T47D (cell line): Measurements from ENCODE around the gene TBC1D9.

ENCODE experiments used
- DNase-seq, 2 experiments: peaks; one replicate each; pipeline versions ENCODE4 v3.0.0 to v3.0.0-alpha.2; 2011 to 2012; ENCODE audit warnings: low read depth in 1 of 2, low spot score in 1 of 2
- JUND ChIP-seq: IDR thresholded peaks from 2 replicates; pipeline ENCODE4 v1.6.1; 2012; ENCODE audit warnings: low read depth
- in situ Hi-C: cut with HindIII; loops from 2 replicates; pipeline ENCODE4 v1.10.0; 2016; ENCODE audit warnings: low sequenced_read_pairs, low pct_unique_long_range_greater_than_20kb

The TBC1D9 gene

GRCh38 chr4:140726776-140727500, 29.2 kb downstream of the TBC1D9 start:
- TF ChIP-seq JUND: no peak
- in situ Hi-C loops: no loop called here
- DNase-seq: no peak

- in situ Hi-C loops: no loop called here
- no peak for TF ChIP-seq JUND
- no peak for DNase-seq
These were observed 30.6 kb downstream of the TBC1D9 start for GRCh38 chr4:140725556-140725955.

DNA sequence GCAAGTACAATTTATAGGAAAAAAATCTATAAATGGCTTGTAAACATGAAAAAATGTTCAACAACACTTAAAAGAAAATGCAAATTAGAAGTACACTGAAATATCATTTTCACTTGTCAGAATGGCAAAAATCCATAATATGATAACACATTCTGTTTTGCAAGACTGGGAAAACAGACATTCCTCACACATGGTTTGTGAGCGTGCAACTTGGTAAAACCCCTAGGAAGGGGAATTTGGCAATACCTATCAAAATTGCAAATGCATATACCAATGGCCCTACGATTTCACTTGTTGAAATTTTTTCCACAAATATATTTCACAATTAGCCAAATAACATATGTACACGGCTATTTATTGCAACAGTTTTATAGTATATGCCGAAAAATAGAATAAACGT, 31.4 kb downstream of the TBC1D9 start:
- TF ChIP-seq JUND: no peak
- DNase-seq: no peak
- in situ Hi-C loops: no loop called here

DNA sequence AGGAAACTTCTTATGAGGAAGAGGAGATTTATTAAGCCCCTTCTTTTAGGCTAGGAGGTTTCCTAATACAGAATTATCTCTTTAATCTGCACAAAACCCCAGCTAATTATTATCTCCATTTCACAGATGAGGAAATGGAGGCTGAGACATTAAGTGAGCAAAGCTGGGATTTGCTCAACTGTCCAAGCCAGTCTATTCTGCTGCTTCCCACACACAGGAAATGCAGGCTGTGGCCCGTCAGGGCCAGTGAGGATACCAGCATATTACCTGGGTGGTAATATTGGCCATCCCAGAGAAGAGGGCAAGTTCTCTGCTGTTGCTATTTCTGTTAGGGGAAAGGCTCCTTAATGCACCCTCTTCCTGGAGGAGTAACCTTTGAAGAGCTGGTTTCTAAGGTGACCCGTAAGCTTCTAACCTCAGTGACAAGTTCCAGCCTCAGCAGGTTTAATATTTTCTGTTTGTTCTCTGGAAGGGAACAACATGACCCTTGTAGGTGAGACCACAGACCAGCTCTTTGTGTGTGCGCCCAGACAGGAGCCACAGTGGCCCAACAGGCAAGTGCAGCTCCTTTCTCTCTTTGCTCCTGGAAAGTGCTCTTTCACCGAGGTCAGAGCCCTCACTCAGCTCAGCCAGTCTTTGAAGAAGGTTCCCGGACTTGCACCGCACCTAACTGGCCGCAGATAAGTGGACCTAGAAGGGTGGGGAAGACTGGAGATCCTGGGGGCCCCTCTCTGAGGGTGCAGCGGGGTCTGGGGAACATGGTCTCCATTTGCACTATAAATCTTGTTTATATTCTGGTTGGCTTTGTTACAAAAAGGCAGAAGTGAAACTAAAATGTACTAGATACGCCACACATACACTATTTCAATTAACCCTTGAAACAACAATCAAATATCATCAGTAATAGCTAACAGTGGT, 35.5 kb downstream of the TBC1D9 start:
- DNase-seq: peak in 1 of 2 experiments; percentile 65
- TF ChIP-seq JUND: no peak
- in situ Hi-C loops: no loop called here

GRCh38 chr4:140719686-140720085, 36.5 kb downstream of the TBC1D9 start:
- no peak for TF ChIP-seq JUND
- DNase-seq: no peak
- in situ Hi-C loops: no loop called here

- DNase-seq: no peak
- no peak for TF ChIP-seq JUND
- in situ Hi-C loops: no loop called here
These were observed 37.2 kb downstream of the TBC1D9 start for GRCh38 chr4:140719022-140719421.

DNA sequence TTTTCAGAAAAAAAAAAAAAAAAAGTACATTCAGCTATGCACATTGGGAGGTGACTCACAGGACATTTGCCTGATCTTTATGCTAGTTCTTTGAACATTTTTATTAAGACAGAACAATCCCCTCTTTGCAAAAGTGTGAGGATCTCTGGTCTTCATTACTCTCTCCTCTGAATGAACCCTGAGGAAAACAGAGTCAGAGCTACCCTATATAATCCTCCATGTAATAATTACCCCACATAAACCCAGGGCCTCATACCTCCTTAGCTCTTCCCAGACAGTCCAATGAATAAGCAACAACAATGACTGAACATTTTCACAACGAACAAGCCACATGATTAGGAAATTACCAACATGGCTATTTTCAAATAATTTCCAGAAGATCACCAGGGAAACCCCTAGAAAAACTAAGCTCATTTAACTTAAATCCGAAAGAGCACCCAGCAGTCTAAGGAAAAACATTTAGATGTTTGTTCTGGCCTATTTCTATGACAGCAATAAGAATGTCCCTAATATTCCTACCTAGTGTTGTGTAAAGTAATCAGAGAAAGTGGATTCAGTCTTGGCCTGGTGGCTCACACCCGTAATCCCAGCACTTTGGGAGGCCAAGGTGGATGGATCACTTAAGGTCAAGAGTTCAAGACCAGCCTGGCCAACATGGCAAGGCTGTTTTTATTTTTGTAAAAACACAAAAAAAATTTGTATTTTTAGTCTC, 37.8 kb downstream of the TBC1D9 start:
- no peak for TF ChIP-seq JUND
- in situ Hi-C loops: no loop called here
- no peak for DNase-seq

DNA sequence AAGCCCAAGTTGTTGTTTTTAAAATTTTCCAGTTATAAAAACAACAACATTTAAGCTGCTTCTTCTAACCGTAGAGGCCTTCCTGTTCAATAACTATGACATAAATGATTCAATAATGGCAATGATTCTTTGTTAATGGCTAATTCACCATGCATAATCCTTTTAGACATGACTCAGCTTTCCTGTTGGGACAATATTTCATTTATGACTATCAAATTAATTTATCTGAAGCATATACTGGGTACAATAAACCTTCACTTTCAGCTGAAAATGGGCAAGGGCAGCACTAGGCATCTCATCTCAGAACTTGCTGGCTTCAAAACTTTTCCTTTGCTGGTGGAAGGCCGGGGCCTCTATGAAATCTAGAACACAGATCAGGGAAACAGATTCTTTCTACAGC, 38.9 kb downstream of the TBC1D9 start:
- DNase-seq: peak in 1 of 2 experiments; percentile 38
- in situ Hi-C loops: no loop called here
- TF ChIP-seq JUND: no peak

DNA sequence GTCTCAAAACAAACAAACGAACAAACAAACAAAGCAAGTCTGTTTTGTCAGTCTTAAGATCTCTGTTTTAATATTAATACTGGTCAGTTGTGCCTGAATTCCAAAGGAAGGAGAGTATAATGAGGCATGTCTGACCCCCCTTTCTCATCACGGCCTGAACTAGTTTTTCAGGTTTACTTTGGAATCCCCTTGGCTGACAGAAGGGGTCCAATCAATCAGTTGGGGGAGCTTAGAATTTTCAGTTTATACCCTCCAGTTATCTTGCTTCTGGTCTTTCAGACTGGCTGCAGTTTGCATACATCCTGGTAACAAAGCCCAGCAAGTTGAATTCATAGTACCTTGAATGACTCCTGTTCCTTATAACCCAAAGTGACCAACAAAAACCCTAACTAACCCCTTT, 41.1 kb downstream of the TBC1D9 start:
- TF ChIP-seq JUND: no peak
- DNase-seq: no peak
- in situ Hi-C loops: no loop called here

DNA sequence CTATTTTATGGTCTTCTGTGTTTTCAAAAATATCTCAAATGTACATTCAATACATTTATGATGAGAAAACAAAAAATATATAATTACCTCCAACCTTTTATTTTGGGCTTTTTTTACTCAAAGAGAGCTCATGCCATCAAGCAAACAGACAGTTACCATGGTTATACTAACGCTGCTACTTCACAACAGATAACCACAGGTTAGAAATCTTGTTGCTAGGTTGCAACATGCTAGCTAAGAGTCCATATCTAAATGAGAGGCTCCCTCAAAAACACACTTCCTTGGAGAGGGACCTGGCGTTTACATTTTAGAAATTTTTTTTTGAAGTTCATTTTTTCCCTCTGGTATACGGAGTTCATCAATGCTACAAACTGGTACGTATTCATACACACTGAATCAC, 44.3 kb downstream of the TBC1D9 start:
- no peak for DNase-seq
- in situ Hi-C loops: no loop called here
- TF ChIP-seq JUND: no peak

- no peak for DNase-seq
- no peak for TF ChIP-seq JUND
- in situ Hi-C loops: no loop called here
These were observed 45.1 kb downstream of the TBC1D9 start for GRCh38 chr4:140710908-140711622.

DNA sequence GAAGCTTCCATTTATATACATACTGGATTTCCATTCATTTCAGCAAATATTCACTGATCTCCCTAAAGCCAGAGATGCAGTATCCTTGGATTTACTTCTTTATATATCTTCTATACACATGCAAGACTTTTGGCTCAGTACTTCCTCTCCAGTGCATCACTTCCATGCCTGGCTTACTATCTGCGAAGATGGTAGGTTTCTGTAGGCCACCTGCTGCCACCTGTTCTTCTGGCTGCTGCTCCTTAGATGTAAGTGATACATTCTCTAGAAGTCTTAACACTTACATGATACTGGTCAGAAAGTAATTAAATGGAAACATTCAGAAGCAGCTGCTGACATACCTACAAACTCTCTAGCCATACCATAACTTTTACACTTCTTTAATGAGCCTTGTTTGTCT, 48.9 kb downstream of the TBC1D9 start:
- TF ChIP-seq JUND: no peak
- in situ Hi-C loops: no loop called here
- no peak for DNase-seq

DNA sequence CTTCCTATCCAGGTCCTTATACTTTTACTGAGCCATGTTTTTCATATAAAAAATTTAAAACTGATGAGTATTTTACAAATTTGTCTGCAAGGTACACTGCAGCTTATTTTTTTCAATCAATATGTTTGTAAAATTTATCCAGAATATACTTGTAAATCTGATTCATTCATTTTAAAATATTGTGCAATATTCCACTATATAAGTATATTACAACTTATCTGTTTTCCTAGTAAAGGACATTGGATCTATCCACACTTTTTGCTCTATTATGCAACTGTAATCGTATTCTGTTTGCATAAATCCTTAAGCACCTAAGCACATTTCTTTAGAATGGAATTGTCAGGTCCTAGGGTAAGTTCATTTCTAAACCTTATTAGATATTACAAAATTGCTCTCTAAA, 49.5 kb downstream of the TBC1D9 start:
- TF ChIP-seq JUND: no peak
- DNase-seq: no peak

More for the DNA sequence above, 49.5 kb downstream of the TBC1D9 start:
- in situ Hi-C loops: no loop called here
